GM12873 (cell line): ENCODE data around the gene IL1RAPL2.

Experiments
- TF ChIP-seq, protein P1 (sequence below): IDR thresholded peaks from 2 replicates; pipeline ENCODE4 v1.5.1; 2012; ENCODE audit warnings: low read depth, mild to moderate bottlenecking, moderate library complexity, low read length, control low read depth; ENCODE audit not compliant: insufficient read depth; ENCODE audit errors: missing control alignments

IL1RAPL2 gene

DNA sequence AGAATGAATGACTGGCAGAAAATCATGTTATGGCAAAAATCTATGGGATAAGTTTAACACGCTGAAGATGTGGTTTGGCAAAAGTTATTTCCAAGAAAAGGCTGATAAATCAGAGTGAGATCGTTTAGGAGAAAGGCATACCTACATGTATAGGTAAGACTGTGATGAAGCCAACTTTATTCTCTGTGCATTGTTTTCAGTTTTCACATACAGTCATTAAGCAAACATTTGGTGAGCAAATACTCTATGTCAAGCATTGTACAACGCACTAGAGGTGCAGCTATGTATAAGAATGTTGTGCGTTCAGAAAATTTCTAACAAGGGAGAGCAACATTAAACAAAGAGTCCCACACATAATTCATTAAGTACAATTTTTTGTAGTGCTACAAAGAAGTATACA lies 532.8 kb downstream of the IL1RAPL2 start:
- TF ChIP-seq, protein P1, sequence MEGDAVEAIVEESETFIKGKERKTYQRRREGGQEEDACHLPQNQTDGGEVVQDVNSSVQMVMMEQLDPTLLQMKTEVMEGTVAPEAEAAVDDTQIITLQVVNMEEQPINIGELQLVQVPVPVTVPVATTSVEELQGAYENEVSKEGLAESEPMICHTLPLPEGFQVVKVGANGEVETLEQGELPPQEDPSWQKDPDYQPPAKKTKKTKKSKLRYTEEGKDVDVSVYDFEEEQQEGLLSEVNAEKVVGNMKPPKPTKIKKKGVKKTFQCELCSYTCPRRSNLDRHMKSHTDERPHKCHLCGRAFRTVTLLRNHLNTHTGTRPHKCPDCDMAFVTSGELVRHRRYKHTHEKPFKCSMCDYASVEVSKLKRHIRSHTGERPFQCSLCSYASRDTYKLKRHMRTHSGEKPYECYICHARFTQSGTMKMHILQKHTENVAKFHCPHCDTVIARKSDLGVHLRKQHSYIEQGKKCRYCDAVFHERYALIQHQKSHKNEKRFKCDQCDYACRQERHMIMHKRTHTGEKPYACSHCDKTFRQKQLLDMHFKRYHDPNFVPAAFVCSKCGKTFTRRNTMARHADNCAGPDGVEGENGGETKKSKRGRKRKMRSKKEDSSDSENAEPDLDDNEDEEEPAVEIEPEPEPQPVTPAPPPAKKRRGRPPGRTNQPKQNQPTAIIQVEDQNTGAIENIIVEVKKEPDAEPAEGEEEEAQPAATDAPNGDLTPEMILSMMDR = no peak

DNA sequence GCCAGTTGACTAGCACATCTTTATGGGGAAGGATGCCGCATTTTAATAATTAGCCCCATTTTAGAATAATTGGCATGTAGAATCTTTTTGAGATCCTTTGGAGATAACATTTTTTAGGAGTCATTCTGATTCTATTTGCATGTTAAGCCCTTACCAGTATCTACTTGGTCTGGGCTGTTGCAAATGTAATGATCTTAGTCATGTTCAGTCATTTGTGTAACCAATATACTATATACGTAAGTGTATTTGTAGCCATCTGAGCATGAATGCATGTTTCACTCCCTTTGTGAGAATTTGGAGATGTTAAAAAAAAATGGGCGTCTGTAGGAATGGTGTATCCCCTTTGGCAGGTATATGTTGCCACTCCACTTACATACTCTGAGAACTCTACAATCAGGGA lies 535.4 kb downstream of the IL1RAPL2 start:
- TF ChIP-seq, protein P1 = no peak

DNA sequence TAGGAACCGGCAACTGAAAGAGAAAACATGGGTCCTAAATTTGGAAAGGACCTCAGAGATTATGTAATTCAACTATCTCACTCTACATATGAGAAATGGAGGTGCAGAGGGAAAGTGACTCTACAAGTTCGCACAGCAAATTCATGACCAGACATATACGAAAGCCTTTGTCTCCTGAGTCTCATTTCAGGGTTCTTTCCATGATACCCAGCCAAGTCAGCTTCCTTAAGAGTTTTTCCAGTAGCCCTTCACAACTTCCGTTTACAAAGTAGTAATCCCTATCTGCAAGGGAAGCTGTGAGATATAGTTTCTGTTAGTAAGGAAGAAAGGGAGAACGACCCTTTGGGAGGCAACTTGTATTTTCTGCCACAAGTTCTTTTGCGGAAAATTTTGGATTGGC lies 543.9 kb downstream of the IL1RAPL2 start:
- TF ChIP-seq, protein P1 = no peak

DNA sequence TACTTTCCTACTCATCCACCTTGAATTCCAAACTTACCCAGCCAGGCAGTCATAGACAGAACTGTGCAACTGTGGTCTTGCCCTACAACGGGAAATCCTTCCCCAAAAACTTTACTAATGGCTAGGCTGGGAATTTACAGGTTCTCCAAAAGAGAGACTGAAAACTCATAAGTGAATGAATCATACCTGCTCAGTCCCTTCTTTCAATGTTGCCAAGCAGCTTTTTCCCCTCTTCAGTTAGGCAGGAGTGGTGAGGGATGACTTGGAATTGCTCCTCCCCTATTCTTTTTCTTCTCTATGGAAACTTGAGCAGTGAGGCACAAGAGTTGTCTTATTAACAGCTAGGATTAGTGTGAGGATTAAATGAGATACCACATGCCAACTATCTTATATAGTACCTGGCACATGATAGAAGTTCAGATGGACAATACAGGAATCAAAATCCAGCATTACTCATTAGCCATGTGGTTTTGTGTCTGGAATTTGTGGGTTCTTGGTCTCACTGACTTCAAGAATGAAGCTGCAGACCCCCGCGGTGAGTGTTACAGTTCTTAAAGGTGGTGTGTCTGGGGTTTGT lies 548.6 kb downstream of the IL1RAPL2 start:
- TF ChIP-seq, protein P1 = no peak

DNA sequence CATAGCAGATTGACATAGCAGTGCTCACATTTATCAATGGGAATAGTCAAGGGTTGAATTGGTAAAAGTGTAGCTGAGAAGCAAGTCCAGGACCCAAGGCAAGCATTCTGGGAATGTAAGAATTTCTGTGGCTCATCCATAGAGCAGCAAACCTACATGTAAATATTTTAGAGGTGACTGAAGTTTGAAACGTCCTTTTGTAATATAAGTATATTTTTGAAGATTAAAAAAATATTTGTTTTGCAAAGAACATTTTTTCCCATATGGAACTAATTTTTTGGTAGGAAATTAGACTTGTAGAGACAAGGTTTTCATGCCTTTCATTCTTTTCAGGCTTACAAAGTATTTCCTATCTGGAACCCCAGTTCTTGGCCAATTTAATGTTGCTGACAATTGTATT lies 550.5 kb downstream of the IL1RAPL2 start:
- TF ChIP-seq, protein P1 = no peak

DNA sequence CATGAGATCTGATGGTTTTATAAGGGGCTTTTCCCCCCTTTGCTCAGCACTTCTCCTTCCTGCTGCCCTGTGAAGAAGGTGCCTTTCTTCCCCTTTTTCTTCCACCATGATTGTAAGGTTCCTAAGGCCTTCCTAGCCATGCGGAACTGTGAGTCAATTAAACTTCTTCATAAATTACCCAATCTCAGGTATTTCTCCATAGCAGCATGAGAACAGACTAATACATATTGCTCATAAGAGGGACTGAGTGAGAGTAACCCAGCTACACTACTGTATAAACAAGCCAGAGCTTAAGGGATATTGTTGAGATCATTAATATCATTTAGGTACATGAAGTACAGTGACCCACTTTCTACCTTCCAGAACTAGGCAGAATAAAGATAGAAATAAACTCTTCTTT lies 551.6 kb downstream of the IL1RAPL2 start:
- TF ChIP-seq, protein P1 = no peak

DNA sequence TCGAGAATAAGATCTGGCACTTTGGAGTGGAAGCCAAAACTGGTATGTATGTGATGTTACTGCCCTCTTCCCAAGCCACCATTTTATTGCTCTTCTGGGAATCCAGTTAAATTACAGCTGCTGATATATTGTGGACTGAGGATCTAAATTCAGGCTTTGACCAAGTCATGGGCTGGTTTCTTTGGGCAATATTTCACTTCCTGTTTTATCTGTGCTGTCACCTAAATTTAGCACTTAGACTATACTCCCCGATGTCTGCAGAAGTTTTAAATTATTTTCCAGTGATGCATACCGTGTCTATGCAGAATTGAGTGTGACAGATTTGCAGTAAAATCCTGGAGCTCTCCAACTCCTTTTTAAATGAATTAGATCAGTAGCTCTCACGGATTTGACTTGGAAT lies 554.5 kb downstream of the IL1RAPL2 start:
- TF ChIP-seq, protein P1 = no peak
